Non-pigmented ciliary epithelial cell (primary cell): Measurements from ENCODE around the gene COL16A1.

ENCODE experiments used
- DNase-seq: peaks from one replicate; pipeline ENCODE4 v3.0.0-alpha.2; 2010; ENCODE audit warnings: low read depth

Gene COL16A1

GRCh38 chr1:31646259-31646960, 57.4 kb downstream of the COL16A1 start:
- no peak for DNase-seq

- DNase-seq = no peak
Measured at GRCh38 chr1:31645274-31645568, 58.6 kb downstream of the COL16A1 start.

- DNase-seq = peak; percentile 88
Measured at GRCh38 chr1:31644560-31645273, 59.1 kb downstream of the COL16A1 start, which contains the start of gene PEF1. Gene PEF1, minus strand, starts transcription at chr1:31644876. Its CDS starts 12 bp downstream, at chr1:31644864.

GRCh38 chr1:31643976-31644559, 59.7 kb downstream of the COL16A1 start:
- DNase-seq = no peak

GRCh38 chr1:31642897-31643296, 60.9 kb downstream of the COL16A1 start:
- DNase-seq = no peak

GRCh38 chr1:31642366-31642765, 61.5 kb downstream of the COL16A1 start:
- DNase-seq = no peak

- DNase-seq = no peak
Measured at GRCh38 chr1:31640964-31641363, 62.9 kb downstream of the COL16A1 start.

- DNase-seq = no peak
Measured at GRCh38 chr1:31640179-31640578, 63.6 kb downstream of the COL16A1 start.

- DNase-seq = peak; percentile 53
Measured at GRCh38 chr1:31639543-31639942, 64.3 kb downstream of the COL16A1 start.

GRCh38 chr1:31637915-31638673, 65.7 kb downstream of the COL16A1 start:
- no peak for DNase-seq

- no peak for DNase-seq
Measured at GRCh38 chr1:31633117-31633516, 70.7 kb downstream of the COL16A1 start.

- DNase-seq = no peak
Measured at GRCh38 chr1:31632649-31633048, 71.2 kb downstream of the COL16A1 start.

- DNase-seq = no peak
Measured at GRCh38 chr1:31628931-31629556, 74.8 kb downstream of the COL16A1 start.

GRCh38 chr1:31627930-31628559, 75.8 kb downstream of the COL16A1 start:
- no peak for DNase-seq

- no peak for DNase-seq
Measured at GRCh38 chr1:31627301-31627929, 76.4 kb downstream of the COL16A1 start.

GRCh38 chr1:31626223-31627207, 77.3 kb downstream of the COL16A1 start:
- DNase-seq = no peak

GRCh38 chr1:31625561-31626222, 78.1 kb downstream of the COL16A1 start:
- peak; percentile 28 for DNase-seq

- no peak for DNase-seq
Measured at GRCh38 chr1:31624731-31625514, 78.9 kb downstream of the COL16A1 start.

- no peak for DNase-seq
Measured at GRCh38 chr1:31624309-31624708, 79.5 kb downstream of the COL16A1 start.
